Tibial nerve (tissue), 3 donors: ENCODE data around the gene FBXL22.

Experiments
- POLR2A ChIP-seq, 2 donors: fragments of 450-650 bp; IDR thresholded peaks; one replicate each; pipeline ENCODE4 v1.6.1; 2017; ENCODE audit warnings: antibody characterized with exemption in 2 of 2, mild to moderate bottlenecking in 2 of 2, moderate library complexity in 2 of 2
- TF ChIP-seq, protein P1 (sequence below), 5 experiments: fragments of 200-600 bp in 3 of 5; fragments of 450-650 bp in 2 of 5; sonication (generic) in 3 of 5; IDR thresholded peaks; one replicate each; pipeline ENCODE4 v1.5.1; 2016 to 2019; ENCODE audit warnings: antibody characterized with exemption in 5 of 5, mild to moderate bottlenecking in 3 of 5, moderate library complexity in 2 of 5

DNA sequence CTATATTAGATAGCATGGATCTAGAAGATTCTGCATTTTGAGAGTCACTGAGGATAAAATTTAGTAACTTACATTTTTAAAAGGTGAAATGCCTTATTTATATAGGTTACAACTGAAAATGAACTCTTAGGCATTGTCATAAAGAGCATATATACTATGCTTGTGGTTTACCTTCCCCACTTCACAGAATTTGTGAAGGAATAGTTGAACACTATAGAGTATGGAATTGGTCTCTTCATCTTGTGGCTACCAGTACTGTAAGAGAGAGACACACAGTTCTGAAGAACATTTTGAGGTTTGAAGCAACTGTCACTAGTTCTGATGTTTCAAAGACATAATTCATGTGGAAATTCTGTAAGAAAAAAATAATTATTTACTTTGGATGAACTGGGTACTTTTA is 41.7 kb upstream of the FBXL22 start:
- TF ChIP-seq POLR2A (IDR thresholded peaks at IDR 0.05), result no peak
- TF ChIP-seq, protein P1, sequence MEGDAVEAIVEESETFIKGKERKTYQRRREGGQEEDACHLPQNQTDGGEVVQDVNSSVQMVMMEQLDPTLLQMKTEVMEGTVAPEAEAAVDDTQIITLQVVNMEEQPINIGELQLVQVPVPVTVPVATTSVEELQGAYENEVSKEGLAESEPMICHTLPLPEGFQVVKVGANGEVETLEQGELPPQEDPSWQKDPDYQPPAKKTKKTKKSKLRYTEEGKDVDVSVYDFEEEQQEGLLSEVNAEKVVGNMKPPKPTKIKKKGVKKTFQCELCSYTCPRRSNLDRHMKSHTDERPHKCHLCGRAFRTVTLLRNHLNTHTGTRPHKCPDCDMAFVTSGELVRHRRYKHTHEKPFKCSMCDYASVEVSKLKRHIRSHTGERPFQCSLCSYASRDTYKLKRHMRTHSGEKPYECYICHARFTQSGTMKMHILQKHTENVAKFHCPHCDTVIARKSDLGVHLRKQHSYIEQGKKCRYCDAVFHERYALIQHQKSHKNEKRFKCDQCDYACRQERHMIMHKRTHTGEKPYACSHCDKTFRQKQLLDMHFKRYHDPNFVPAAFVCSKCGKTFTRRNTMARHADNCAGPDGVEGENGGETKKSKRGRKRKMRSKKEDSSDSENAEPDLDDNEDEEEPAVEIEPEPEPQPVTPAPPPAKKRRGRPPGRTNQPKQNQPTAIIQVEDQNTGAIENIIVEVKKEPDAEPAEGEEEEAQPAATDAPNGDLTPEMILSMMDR (IDR thresholded peaks at IDR 0.05), result no peak
